H1 (cell line): ENCODE measurements around the gene KCNS3. TPM values are rescaled to one million over a fixed set of nuclear protein-coding genes. Genes with fewer than 3 reads are reported as not detected.

ENCODE experiments used
- CTCF ChIP-seq, 3 experiments: IDR thresholded peaks; 1 replicate in 2 of 3; 2 replicates in 1 of 3; pipeline versions ENCODE4 v1.5.1 to v1.6.1; 2011; ENCODE audit warnings: low read length in 3 of 3, mild to moderate bottlenecking in 3 of 3, inconsistent platforms in 2 of 3, low read depth in 1 of 3, moderate library complexity in 1 of 3; ENCODE audit not compliant: insufficient read depth in 1 of 3; ENCODE audit errors: control extremely low read depth in 1 of 3
- E2F6 ChIP-seq: IDR thresholded peaks from 2 replicates; pipeline ENCODE4 v1.6.1; 2012; ENCODE audit warnings: inconsistent platforms
- KDM1A ChIP-seq: fragments of 200-600, 300-600 bp; sonication (generic); IDR thresholded peaks from 2 replicates; pipeline ENCODE4 v1.7.1; 2016; ENCODE audit warnings: mild to moderate bottlenecking, low read length, borderline replicate concordance
- POLR2AphosphoS5 ChIP-seq: IDR thresholded peaks from 2 replicates; pipeline ENCODE4 v1.6.1; 2011; ENCODE audit warnings: low read depth, low read length
- RAD21 ChIP-seq, 2 experiments: IDR thresholded peaks in 1 of 2; conservative IDR thresholded peaks in 1 of 2; 2 replicates each; pipeline ENCODE4 v1.6.1; 2011; ENCODE audit warnings: low read depth in 2 of 2, low read length in 2 of 2, improper control_type of control experiment in 1 of 2, inconsistent platforms in 1 of 2, mild to moderate bottlenecking in 1 of 2, moderate library complexity in 1 of 2
- TAF1 ChIP-seq: IDR thresholded peaks from 2 replicates; pipeline ENCODE4 v1.6.1; 2011; ENCODE audit warnings: mild to moderate bottlenecking, low read depth, low read length
- polyA plus RNA-seq, 7 experiments: library from polyadenylated mRNA; depleted of rRNA in 3 of 7; stranded (reverse) in 5 of 7; unstranded in 2 of 7; fragments of >200 nt in 5 of 7; fragments of 200-250 nt in 2 of 7; gene quantifications; 1 replicate in 5 of 7; 2 replicates in 1 of 7; 4 replicates in 1 of 7; pipeline versions ENCODE4 v1.2.1 to v1.2.3, GENCODE V29; 2011 to 2013; ENCODE audit warnings: missing spikeins in 2 of 7, mixed read lengths in 2 of 7
- total RNA-seq: library from RNA; stranded (reverse); fragmentation: NEBNext Ultra II Directional; extraction: Animal tissue kit (Norgen Biotek cat#: 25700); gene quantifications from 2 replicates; pipeline ENCODE4 v1.2.1, GENCODE V29; 2021

Gene KCNS3
- total and polyA plus RNA-seq, 2 of the 8 experiments (the other 6 are each of a cell fraction or from before 2014, with no cell fraction given), result 22.7 to 23.0 TPM

GRCh38 chr2:17879913-17880274 is 1.4 kb downstream of the KCNS3 start (continued):
- TF ChIP-seq E2F6, result no peak
- TF ChIP-seq TAF1, result no peak
- no peak for TF ChIP-seq POLR2AphosphoS5
- TF ChIP-seq CTCF (IDR thresholded peaks at IDR 0.05; ENCODE audit: control extremely low read depth in 1 of 3, insufficient read depth in 1 of 3, low read depth in 1 of 3, low read length in 3 of 3), result no peak
- no peak for TF ChIP-seq KDM1A
- no peak for TF ChIP-seq RAD21 (IDR thresholded peaks at IDR 0.05 in 1 of 2, conservative IDR thresholded peaks at IDR 0.05 in 1 of 2; ENCODE audit: low read depth in 2 of 2, low read length in 2 of 2)
